NCI-H1105 (cell line): Measurements from ENCODE around the gene DDX20.
"Not testable (repeated sequence)": the region's sequence is repeated elsewhere in the genome, so short reads cannot be mapped to it uniquely, and the experiment has no call there.

ENCODE experiments used
- DNase-seq: peaks from one replicate; lab custom pipeline; 2025; lab: John Stamatoyannopoulos, UW

Gene DDX20

DNA sequence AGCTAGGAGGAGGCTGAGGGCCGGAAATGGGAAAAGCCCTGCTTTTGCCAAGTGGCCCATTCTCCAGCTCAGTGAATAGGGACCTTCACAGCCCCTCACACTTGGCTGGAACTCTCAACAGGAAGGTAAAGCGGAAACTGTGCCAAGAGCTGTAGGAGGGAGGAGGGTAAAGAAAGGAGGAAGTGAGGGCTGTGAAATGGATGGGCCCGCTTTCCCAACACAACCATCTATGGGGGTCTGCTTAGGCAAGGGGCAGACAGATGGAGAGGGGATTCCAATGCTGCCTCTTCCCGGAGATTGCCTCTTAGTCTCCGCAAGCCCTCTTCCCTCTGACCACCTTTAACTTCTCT, 21.7 kb upstream of the DDX20 start:
- DNase-seq = no peak

DNA sequence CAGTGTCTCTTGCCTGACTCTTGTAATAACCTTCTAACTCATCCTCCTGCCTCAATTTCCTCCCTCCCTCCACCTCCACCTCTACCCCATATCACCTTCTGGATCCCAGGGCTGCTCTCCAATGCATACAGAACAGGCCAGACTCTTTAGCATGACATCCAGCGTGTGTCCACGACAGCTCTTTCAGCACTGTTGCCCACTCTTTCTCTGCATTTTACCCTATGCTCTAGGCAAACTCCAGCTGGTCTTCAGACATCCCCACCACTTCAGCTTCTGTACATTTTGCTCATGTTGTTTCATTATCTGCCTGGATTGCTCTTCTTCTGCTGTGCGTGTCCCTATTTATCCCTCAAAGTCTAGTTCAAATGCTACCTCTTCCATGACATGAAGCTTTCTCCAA, 21.3 kb upstream of the DDX20 start:
- no peak for DNase-seq

- DNase-seq = no peak
These were observed 20.8 kb upstream of the DDX20 start for GRCh38 chr1:111734856-111735255.

DNA sequence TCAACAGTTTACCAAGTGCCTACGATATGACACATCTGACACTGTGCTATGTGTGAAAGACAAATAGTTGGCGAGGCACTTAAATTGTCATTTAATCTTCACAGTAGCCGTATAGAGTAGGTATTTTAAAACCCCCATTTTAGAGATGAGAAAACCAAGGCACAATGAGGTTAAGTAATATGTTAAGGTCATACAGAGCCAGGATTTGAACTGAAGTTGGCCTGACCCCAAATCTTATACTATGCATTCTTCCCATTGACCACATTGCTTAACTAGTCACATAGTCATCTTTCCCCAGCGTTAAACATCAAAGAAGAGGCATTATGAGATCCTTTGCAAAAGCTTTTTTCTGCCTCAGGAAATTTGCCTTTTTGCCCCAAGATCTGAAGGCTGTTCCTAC, 20.4 kb upstream of the DDX20 start:
- DNase-seq = no peak

- peak; percentile 65 for DNase-seq
These were observed 19.7 kb upstream of the DDX20 start for GRCh38 chr1:111735858-111736544.

DNA sequence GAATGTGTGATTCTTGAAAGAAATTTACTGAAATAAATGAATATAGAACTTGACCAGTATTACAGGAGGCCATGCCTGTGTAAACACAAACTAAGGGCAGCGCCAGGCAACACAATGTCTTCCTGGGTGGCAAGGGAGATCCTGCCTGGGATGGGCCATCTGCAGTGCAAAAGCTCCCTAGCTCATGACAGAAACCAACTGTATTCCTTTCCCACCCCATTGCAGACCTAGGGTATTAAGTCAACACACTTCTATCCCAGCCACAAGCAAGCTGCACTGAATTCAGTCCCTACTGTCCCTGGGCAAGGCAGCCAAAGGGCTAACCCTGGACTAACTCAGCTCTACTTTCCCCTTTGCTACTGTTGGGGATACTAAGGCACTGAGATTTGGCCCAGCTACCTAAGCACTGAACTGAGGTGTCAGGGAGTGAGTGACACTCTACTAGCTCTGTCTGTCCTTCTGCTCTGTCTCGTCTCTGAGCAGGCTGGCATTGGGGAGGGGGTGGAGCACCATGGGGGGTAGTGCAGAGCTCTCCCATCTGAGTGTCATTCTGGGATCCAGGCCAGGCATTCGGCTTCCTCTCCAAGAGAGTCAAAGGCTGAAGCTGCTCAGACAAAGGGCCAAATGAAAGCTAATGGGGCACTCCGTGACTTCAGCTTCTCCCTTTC, 19.0 kb upstream of the DDX20 start:
- DNase-seq = peak; percentile 78

DNA sequence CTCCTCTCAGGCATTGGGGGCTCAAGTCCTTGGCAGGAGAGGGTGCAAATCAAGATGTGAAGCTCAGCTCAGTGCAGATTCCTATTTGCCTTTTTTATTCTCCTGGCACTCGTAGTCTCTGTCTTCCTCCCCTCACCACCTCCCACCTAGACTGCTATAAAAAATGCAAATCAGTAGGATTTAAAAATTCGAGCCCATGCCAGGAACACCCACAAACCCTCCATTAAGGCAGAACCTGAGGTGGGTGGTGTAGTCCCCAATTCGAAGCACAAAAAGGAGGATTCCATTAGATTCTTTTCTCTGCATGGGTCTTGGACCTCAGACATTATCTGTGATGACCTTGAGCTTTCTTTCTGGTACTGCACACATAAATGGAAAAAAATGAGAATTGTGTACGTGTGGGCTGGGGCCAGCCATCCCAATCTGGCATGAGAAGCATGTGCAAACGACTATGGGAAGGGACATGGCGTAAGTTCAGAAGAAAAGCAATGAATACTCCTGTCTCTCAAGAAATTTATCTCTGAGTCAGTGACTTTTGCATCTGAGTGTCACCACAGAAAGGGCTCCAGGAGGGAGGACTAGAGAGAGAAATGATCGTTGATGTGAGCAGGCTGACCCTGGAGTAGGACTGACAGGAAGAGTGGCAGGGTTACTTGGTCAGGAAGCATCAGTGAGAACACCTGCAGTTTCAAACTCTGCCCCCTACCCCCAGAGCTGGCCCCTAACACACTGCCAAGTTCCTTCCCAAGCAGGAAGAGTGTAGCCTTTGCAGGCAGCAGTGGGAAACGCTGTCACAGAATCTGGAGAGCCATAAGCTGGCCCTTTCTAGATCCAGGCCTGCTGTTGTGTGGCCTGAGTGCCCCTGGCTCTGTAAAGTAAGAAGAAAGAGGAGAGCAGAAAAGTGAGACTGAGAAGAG, 18.2 kb upstream of the DDX20 start:
- no peak for DNase-seq

DNA sequence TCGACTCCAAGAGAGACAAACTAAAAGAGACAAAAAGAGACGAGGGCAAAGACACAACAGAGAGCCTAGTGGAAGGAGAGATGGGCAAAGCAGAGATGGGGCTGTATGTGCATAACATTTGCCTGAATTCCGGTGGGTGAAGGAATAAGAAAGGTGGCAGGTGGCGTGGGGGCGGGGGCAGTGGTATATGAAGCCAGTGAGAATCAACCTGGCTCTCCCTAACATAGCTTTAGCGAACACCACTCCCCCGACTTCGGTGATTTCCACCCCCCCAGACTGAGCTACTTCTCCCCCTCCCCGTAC, 17.6 kb upstream of the DDX20 start:
- peak; percentile 63 for DNase-seq

GRCh38 chr1:111738436-111739193, 17.1 kb upstream of the DDX20 start:
- DNase-seq = peak; percentile 84

- DNase-seq = peak; percentile 89
These were observed 16.3 kb upstream of the DDX20 start, which contains the start of gene INKA2 for GRCh38 chr1:111739194-111739924. INKA2 (minus strand) TSS chr1:111739395; CDS start chr1:111739242, 153 bp downstream.

- peak; percentile 46 for DNase-seq
These were observed 15.6 kb upstream of the DDX20 start for GRCh38 chr1:111739925-111740765.

- not testable (repeated sequence) for DNase-seq
These were observed 13.4 kb upstream of the DDX20 start for GRCh38 chr1:111742292-111742691.

GRCh38 chr1:111742938-111743549, 12.7 kb upstream of the DDX20 start:
- no peak for DNase-seq

DNA sequence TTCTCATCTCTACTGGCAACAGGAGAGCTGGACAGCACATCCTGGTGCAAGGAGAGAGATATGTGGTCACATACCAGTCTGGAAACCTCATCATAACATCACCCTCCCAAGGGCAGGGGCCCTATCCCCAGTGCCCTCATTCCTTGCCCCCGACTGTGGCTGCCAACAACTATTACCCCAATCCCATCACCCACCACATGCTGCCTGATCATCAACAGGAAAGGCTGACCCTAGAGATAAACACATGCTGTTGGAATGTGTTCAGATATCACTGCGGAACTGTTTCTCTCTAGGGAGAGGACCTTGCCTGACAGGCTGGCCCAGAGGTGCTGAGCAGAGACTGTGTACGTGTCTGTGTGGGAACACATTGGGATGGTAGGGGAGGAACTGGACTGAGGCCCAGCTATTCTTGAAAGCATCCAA, 12.0 kb upstream of the DDX20 start:
- no peak for DNase-seq

GRCh38 chr1:111745675-111746613, 9.8 kb upstream of the DDX20 start:
- DNase-seq = peak; percentile 19

GRCh38 chr1:111746614-111746999, 9.1 kb upstream of the DDX20 start:
- DNase-seq = no peak

DNA sequence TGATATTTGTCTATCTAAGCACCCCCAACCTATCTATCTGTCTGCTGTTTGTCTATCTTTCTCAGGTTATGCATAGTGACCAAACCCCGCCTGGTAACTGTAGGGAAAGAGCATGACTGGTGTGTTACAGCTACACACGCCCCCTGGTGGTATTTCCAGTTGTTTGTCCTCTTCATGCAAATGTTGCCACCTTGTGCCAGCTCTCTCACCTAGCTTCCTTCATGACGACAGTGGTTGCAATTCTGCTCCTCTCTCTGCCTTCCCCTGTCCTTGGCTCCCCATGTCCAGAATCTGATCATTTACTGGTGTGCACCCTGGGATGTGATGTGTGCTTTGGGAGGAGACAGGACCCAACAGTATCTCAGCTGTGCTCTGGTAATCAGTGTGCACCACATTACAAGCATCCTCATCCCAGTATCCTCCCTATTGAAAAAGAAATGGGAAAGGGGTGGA, 8.4 kb upstream of the DDX20 start:
- DNase-seq = peak; percentile 19

DNA sequence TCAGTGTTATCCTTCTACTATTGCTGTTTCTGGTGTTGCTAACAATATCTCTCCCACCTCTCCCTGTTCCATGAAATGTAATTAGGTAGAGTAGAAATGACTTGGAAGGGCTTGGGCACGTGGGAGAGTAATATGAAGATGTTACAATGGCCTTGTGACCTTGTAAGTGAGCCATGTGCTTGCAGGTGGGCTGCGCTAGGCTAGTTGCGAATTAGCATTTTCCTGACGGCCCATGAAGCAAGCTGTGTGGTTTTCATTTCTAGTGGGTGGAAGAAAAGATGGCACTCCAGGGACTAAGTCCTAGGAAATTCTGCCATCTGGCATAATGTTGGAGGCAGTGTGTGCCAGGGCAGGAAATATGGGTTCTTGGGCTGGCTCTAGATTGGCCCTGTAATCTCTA, 7.8 kb upstream of the DDX20 start:
- DNase-seq = no peak

GRCh38 chr1:111749628-111750027, 6.1 kb upstream of the DDX20 start:
- DNase-seq = no peak
